SK-N-SH (cell line): ENCODE measurements around the gene ARHGAP29.

Experiments
- CTCF ChIP-seq: fragments of 200-600 bp; sonication (generic); IDR thresholded peaks from 2 replicates; pipeline ENCODE4 v1.6.1; 2017; ENCODE audit warnings: antibody characterized with exemption, mild to moderate bottlenecking, moderate library complexity
- EZH2phosphoT487 ChIP-seq: fragments of 200-600 bp; sonication (generic); IDR thresholded peaks from 2 replicates; pipeline ENCODE4 v1.6.1; 2017; ENCODE audit warnings: low read depth, mixed run types, mild to moderate bottlenecking, antibody characterized with exemption, moderate library complexity, borderline replicate concordance
- RCOR1 ChIP-seq: fragments of 150-350 bp; IDR thresholded peaks from 2 replicates; pipeline ENCODE4 v1.6.1; 2017; ENCODE audit warnings: antibody characterized with exemption, low read length

DNA sequence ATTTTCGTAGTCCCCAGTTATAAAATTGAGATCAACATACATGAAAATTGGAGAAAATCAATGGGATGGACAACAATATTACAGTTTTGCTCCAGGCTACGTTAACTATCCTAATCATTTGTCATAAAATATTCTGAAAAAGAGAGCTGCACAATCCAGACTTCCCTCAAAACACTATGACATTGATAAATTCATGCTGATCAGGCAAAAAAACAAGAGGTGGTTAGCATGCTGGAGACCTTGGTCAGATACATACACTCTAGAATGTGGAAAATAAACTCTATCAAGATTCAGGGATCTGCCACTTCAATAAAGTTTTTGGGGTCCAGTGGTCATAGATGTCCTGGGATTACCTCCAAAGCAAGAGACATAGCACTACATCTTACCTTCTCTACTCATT, 32.5 kb upstream of the ARHGAP29 start:
- TF ChIP-seq RCOR1: no peak
- no peak for TF ChIP-seq CTCF
- no peak for TF ChIP-seq EZH2phosphoT487
